Hepatocyte (in vitro differentiated cells): ENCODE data around the gene ACSL5.

Source experiments
- EZH2 ChIP-seq: fragments of 200-600 bp; sonication (generic); IDR thresholded peaks from 2 replicates; pipeline ENCODE4 v1.6.1; 2016; ENCODE audit warnings: antibody characterized with exemption, mild to moderate bottlenecking, borderline replicate concordance
- TF ChIP-seq, protein P1 (sequence below): fragments of 200-600 bp; sonication (generic); IDR thresholded peaks from 2 replicates; pipeline ENCODE4 v1.5.1; 2016; ENCODE audit warnings: antibody characterized with exemption, mild to moderate bottlenecking; ENCODE audit not compliant: poor library complexity

GRCh38 chr10:112333452-112333851 is 40.5 kb upstream of the ACSL5 start:
- TF ChIP-seq, protein P1, sequence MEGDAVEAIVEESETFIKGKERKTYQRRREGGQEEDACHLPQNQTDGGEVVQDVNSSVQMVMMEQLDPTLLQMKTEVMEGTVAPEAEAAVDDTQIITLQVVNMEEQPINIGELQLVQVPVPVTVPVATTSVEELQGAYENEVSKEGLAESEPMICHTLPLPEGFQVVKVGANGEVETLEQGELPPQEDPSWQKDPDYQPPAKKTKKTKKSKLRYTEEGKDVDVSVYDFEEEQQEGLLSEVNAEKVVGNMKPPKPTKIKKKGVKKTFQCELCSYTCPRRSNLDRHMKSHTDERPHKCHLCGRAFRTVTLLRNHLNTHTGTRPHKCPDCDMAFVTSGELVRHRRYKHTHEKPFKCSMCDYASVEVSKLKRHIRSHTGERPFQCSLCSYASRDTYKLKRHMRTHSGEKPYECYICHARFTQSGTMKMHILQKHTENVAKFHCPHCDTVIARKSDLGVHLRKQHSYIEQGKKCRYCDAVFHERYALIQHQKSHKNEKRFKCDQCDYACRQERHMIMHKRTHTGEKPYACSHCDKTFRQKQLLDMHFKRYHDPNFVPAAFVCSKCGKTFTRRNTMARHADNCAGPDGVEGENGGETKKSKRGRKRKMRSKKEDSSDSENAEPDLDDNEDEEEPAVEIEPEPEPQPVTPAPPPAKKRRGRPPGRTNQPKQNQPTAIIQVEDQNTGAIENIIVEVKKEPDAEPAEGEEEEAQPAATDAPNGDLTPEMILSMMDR, result no peak
- no peak for TF ChIP-seq EZH2
